H9 (cell line): Measurements from ENCODE around the gene PDCD11. TPM values are rescaled to one million over a fixed set of nuclear protein-coding genes. Genes with fewer than 3 reads are reported as not detected.
A peak's percentile ranks its signal among the peaks of the same experiment; 100 is the strongest.

Experiments
- DNase-seq: peaks from one replicate; pipeline ENCODE4 v3.0.0-alpha.2; 2017
- H2AFZ ChIP-seq: one replicate; pipeline ENCODE4 v1.6.1; 2013; ENCODE audit warnings: mild to moderate bottlenecking, low read length, control low read depth, moderate library complexity
- H2AK5ac ChIP-seq: 2 replicates; pipeline ENCODE4 v1.6.1; 2013; ENCODE audit warnings: low read length, control low read depth, mixed read lengths; ENCODE audit not compliant: insufficient read length
- H2BK120ac ChIP-seq: one replicate; pipeline ENCODE4 v1.6.1; 2013; ENCODE audit warnings: low read depth, mild to moderate bottlenecking, low read length, control low read depth, inconsistent platforms; ENCODE audit not compliant: poor library complexity, severe bottlenecking
- H2BK12ac ChIP-seq: 2 replicates; pipeline ENCODE4 v1.6.1; 2013; ENCODE audit warnings: low read length, control low read depth, mixed read lengths, low read depth; ENCODE audit not compliant: insufficient read length
- H2BK15ac ChIP-seq: 2 replicates; pipeline ENCODE4 v1.6.1; 2013; ENCODE audit warnings: low read depth, low read length, control low read depth
- H2BK20ac ChIP-seq: one replicate; pipeline ENCODE4 v1.6.1; 2013; ENCODE audit warnings: low read depth, mild to moderate bottlenecking, low read length, control low read depth, inconsistent platforms; ENCODE audit not compliant: poor library complexity, severe bottlenecking
- H2BK5ac ChIP-seq: 2 replicates; pipeline ENCODE4 v1.6.1; 2013; ENCODE audit warnings: low read length, control low read depth, mixed read lengths; ENCODE audit not compliant: insufficient read length
- H3K14ac ChIP-seq: 2 replicates; pipeline ENCODE4 v1.6.1; 2013; ENCODE audit warnings: low read length, control low read depth; ENCODE audit not compliant: insufficient read depth
- H3K18ac ChIP-seq: 2 replicates; pipeline ENCODE4 v1.6.1; 2013; ENCODE audit warnings: low read depth, mild to moderate bottlenecking, mixed read lengths, low read length, control low read depth; ENCODE audit not compliant: insufficient read length
- H3K23ac ChIP-seq: 2 replicates; pipeline ENCODE4 v1.6.1; 2013; ENCODE audit warnings: low read length, control low read depth, mixed read lengths, low read depth; ENCODE audit not compliant: insufficient read length
- H3K23me2 ChIP-seq: 2 replicates; pipeline ENCODE4 v1.6.1; 2013; ENCODE audit warnings: low read depth, mild to moderate bottlenecking, mixed read lengths, low read length, control low read depth; ENCODE audit not compliant: insufficient read length, poor library complexity, severe bottlenecking
- H3K27ac ChIP-seq: 2 replicates; pipeline ENCODE4 v1.5.1; 2013; ENCODE audit warnings: low read length, control low read depth, mixed read lengths, low read depth; ENCODE audit not compliant: insufficient read length
- H3K27me3 ChIP-seq: 2 replicates; pipeline ENCODE4 v1.6.1; 2013; ENCODE audit warnings: low read length, control low read depth, inconsistent platforms; ENCODE audit not compliant: insufficient read depth
- H3K4ac ChIP-seq: 2 replicates; pipeline ENCODE4 v1.6.1; 2013; ENCODE audit warnings: low read depth, mild to moderate bottlenecking, control low read depth, inconsistent platforms, low read length, moderate library complexity
- H3K4me1 ChIP-seq: 2 replicates; pipeline ENCODE4 v1.6.1; 2013; ENCODE audit warnings: low read length, control low read depth, inconsistent platforms; ENCODE audit not compliant: insufficient read depth
- H3K4me2 ChIP-seq: 2 replicates; pipeline ENCODE4 v1.6.1; 2013; ENCODE audit warnings: low read length, control low read depth, mixed read lengths; ENCODE audit not compliant: insufficient read length, insufficient read depth
- H3K56ac ChIP-seq: 2 replicates; pipeline ENCODE4 v1.6.1; 2013; ENCODE audit warnings: low read depth, mild to moderate bottlenecking, mixed read lengths, low read length, control low read depth; ENCODE audit not compliant: insufficient read length
- H3K79me1 ChIP-seq: 2 replicates; pipeline ENCODE4 v1.6.1; 2013; ENCODE audit warnings: low read depth, mild to moderate bottlenecking, moderate library complexity, low read length, control low read depth, inconsistent platforms; ENCODE audit not compliant: insufficient read depth, poor library complexity, severe bottlenecking
- H3K79me2 ChIP-seq: 2 replicates; pipeline ENCODE4 v1.6.1; 2013; ENCODE audit warnings: low read length, control low read depth, inconsistent platforms; ENCODE audit not compliant: insufficient read depth
- H3K9ac ChIP-seq: 2 replicates; pipeline ENCODE4 v1.6.1; 2013; ENCODE audit warnings: low read length, control low read depth, mixed read lengths; ENCODE audit not compliant: insufficient read length; ENCODE audit errors: extremely low read depth
- H3K9me3 ChIP-seq: one replicate; pipeline ENCODE4 v1.6.1; 2013; ENCODE audit warnings: low read depth, low read length, inconsistent platforms; ENCODE audit not compliant: control insufficient read depth
- H3T11ph ChIP-seq: one replicate; pipeline ENCODE4 v1.6.1; 2013; ENCODE audit warnings: mild to moderate bottlenecking, low read length, control low read depth, inconsistent platforms
- H4K20me1 ChIP-seq: one replicate; pipeline ENCODE4 v1.6.1; 2013; ENCODE audit not compliant: control insufficient read depth, insufficient read length, insufficient read depth
- H4K5ac ChIP-seq: 2 replicates; pipeline ENCODE4 v1.6.1; 2013; ENCODE audit warnings: low read depth, mild to moderate bottlenecking, mixed read lengths, low read length, control low read depth; ENCODE audit not compliant: insufficient read length
- H4K8ac ChIP-seq: replicated peaks from 2 replicates; pipeline ENCODE4 v1.6.1; 2013; ENCODE audit warnings: low read length, control low read depth, mixed read lengths, low read depth; ENCODE audit not compliant: insufficient read length
- H4K91ac ChIP-seq: 2 replicates; pipeline ENCODE4 v1.6.1; 2013; ENCODE audit warnings: low read depth, mild to moderate bottlenecking, moderate library complexity, mixed read lengths, low read length, control low read depth; ENCODE audit not compliant: insufficient read length
- H3K27ac Mint-ChIP-seq, 3 experiments: 2 replicates in 2 of 3; 3 replicates in 1 of 3; pipeline ENCODE4 v1.8.0; 2020 to 2021; ENCODE audit warnings: mixed read lengths in 3 of 3, mild to moderate bottlenecking in 1 of 3, moderate library complexity in 1 of 3
- H3K27me3 Mint-ChIP-seq: 2 replicates; pipeline ENCODE4 v1.8.0; 2021; ENCODE audit warnings: low read depth, mild to moderate bottlenecking, moderate library complexity, mixed read lengths
- H3K36me3 Mint-ChIP-seq, 3 experiments: 2 replicates in 2 of 3; 3 replicates in 1 of 3; pipeline ENCODE4 v1.8.0; 2020 to 2021; ENCODE audit warnings: low read depth in 3 of 3, mixed read lengths in 3 of 3; ENCODE audit not compliant: insufficient read depth in 1 of 3
- H3K4me1 Mint-ChIP-seq, 2 experiments: 2 replicates each; pipeline ENCODE4 v1.8.0; 2020; ENCODE audit warnings: mixed read lengths in 2 of 2
- H3K4me3 Mint-ChIP-seq, 2 experiments: 2 replicates in 1 of 2; 3 replicates in 1 of 2; pipeline ENCODE4 v1.8.0; 2020 to 2021; ENCODE audit warnings: mild to moderate bottlenecking in 2 of 2, mixed read lengths in 2 of 2, moderate library complexity in 1 of 2
- H3K9me3 Mint-ChIP-seq, 2 experiments: 2 replicates in 1 of 2; 3 replicates in 1 of 2; pipeline ENCODE4 v1.8.0; 2020; ENCODE audit warnings: mild to moderate bottlenecking in 2 of 2, mixed read lengths in 2 of 2, moderate library complexity in 1 of 2
- WGBS: extraction: QIAGEN DNeasy Blood & Tissue Kit; methylation state at CpG from one replicate; pipeline ENCODE4 v1.1.7; 2013; ENCODE audit warnings: missing lambda C conversion rate, low lambda C conversion rate, mixed read lengths; ENCODE audit not compliant: insufficient read length; ENCODE audit errors: extremely low coverage; 5-methylcytosine and 5-hydroxymethylcytosine counted together
- total RNA-seq: library from RNA; stranded (reverse); gene quantifications from 2 replicates; pipeline ENCODE4 v1.2.1, GENCODE V29; 2021
- TF ChIP-seq, protein P1 (sequence below): fragments of 200-600 bp; sonication (generic); conservative IDR thresholded peaks from 3 replicates; pipeline ENCODE4 v1.8.0; 2021; ENCODE audit warnings: antibody characterized with exemption, mild to moderate bottlenecking

Gene PDCD11
- total RNA-seq, 1 experiment from 2014 or later, result 99.5 TPM

DNA sequence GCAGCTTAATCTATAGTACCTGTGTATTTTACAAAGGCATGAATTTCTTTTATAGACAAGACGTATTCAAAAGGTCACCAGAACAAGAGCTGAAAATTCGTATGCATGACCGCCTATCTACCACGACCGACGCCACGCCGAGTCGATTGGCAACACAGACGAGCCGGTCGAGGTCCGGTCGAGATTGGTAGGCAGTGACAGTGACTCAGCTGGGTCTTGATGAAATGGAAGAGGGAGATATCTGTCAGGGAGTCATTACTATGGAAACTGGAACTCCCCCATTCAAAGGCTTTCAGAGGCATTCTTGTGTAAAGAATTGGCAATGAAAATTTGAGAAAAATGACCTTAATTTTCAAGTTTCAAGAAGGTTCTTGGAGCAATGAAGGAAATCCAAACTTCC, 2.2 kb upstream of the PDCD11 start:
- Histone ChIP-seq H2BK12ac (no peak overlapping the region), H3K14ac (no peak overlapping the region), H3K27ac (no peak overlapping the region), H3K79me1 (peaks cover 8% of the 10 kb centered on the region), H3K4me2 (no peak overlapping the region), H3K27me3 (no peaks in the 10 kb centered on the region), H3T11ph (no peak overlapping the region), H2BK5ac (no peak overlapping the region), H3K4ac (no peak overlapping the region), H3K23ac (no peak overlapping the region), H4K20me1 (no peaks in the 10 kb centered on the region), H4K8ac (no peak overlapping the region), H2AFZ (no peak overlapping the region), H2BK15ac (no peak overlapping the region), H3K9ac (no peak overlapping the region), H4K91ac (no peak overlapping the region), H3K9me3 (no peaks in the 10 kb centered on the region), H3K23me2 (peaks cover 9% of the 10 kb centered on the region), H4K5ac (no peak overlapping the region), H3K4me1 (no peaks in the 10 kb centered on the region; the same call in 1 of the 2 replicates), H2AK5ac (no peak overlapping the region), H2BK20ac (no peak overlapping the region), H2BK120ac (no peak overlapping the region), H3K79me2 (peaks cover 23% of the 10 kb centered on the region; the same call in 1 of the 2 replicates), H3K18ac (no peak overlapping the region), H3K56ac (no peak overlapping the region)
- Mint-ChIP-seq H3K4me3 (peak overlapping the region; percentile 42 to 55; a peak in 3 of 5 replicates), H3K36me3 (peaks cover 19 to 80% (median 62%) of the 10 kb centered on the region in 3 experiments), H3K9me3 (no peaks in the 10 kb centered on the region; a peak in 1 of 5 replicates), H3K27me3 (no peaks in the 10 kb centered on the region), H3K27ac (no peak overlapping the region), H3K4me1 (peaks cover 15 to 22% of the 10 kb centered on the region in 2 experiments)
- no peak for DNase-seq
- WGBS, result no CpG with 5 or more reads among the region's 14 CpGs
- TF ChIP-seq, protein P1, sequence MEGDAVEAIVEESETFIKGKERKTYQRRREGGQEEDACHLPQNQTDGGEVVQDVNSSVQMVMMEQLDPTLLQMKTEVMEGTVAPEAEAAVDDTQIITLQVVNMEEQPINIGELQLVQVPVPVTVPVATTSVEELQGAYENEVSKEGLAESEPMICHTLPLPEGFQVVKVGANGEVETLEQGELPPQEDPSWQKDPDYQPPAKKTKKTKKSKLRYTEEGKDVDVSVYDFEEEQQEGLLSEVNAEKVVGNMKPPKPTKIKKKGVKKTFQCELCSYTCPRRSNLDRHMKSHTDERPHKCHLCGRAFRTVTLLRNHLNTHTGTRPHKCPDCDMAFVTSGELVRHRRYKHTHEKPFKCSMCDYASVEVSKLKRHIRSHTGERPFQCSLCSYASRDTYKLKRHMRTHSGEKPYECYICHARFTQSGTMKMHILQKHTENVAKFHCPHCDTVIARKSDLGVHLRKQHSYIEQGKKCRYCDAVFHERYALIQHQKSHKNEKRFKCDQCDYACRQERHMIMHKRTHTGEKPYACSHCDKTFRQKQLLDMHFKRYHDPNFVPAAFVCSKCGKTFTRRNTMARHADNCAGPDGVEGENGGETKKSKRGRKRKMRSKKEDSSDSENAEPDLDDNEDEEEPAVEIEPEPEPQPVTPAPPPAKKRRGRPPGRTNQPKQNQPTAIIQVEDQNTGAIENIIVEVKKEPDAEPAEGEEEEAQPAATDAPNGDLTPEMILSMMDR, result no peak
